PFSK-1 (cell line): ENCODE data around the gene ZCCHC2.

Source experiments
- FOXP2 ChIP-seq: optimal IDR thresholded peaks from 2 replicates; pipeline ENCODE3; 2011; ENCODE audit warnings: borderline replicate concordance, control low read depth, inconsistent platforms; ENCODE audit not compliant: insufficient read depth; ENCODE audit errors: extremely low read length, extremely low read depth
- POLR2AphosphoS5 ChIP-seq: IDR thresholded peaks from 2 replicates; pipeline ENCODE4 v1.6.1; 2012; ENCODE audit warnings: low read depth, mild to moderate bottlenecking, control low read depth, low read length, moderate library complexity
- REST ChIP-seq, 2 experiments: IDR thresholded peaks; 2 replicates each; pipeline versions ENCODE4 v1.6.1 to v1.8.0; 2011 to 2012; ENCODE audit warnings: low read depth in 2 of 2, low read length in 2 of 2, control low read depth in 1 of 2, inconsistent platforms in 1 of 2, mild to moderate bottlenecking in 1 of 2, moderate library complexity in 1 of 2; ENCODE audit not compliant: insufficient read depth in 1 of 2
- TAF1 ChIP-seq: IDR thresholded peaks from 2 replicates; pipeline ENCODE4 v1.6.1; 2012; ENCODE audit warnings: low read length, control low read depth, borderline replicate concordance; ENCODE audit not compliant: insufficient read depth

DNA sequence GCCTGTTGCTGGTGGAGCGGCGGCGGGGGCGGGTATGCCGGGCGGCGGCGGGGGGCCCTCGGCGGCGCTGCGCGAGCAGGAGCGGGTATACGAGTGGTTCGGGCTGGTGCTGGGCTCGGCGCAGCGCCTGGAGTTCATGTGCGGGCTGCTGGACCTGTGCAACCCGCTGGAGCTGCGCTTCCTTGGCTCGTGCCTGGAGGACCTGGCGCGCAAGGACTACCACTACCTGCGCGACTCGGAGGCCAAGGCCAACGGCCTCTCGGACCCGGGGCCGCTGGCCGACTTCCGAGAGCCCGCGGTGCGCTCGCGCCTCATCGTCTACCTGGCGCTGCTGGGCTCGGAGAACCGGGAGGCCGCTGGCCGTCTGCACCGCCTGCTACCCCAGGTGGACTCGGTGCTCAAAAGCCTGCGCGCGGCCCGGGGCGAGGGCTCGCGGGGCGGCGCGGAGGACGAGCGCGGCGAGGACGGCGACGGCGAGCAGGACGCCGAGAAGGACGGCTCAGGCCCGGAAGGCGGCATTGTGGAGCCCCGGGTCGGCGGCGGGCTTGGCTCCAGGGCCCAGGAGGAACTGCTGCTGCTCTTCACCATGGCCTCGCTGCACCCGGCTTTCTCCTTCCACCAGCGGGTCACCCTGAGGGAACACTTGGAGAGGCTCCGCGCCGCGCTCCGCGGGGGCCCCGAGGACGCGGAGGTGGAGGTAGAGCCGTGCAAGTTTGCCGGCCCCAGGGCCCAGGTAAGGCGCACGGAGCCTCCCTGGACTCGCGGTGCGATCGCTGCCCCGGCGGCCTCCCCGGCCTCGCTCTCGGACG lies 1.0 kb downstream of the ZCCHC2 start:
- TF ChIP-seq REST (IDR thresholded peaks at IDR 0.05; ENCODE audit: insufficient read depth in 1 of 2, low read depth in 2 of 2, low read length in 2 of 2) (no peak), POLR2AphosphoS5 (no peak), TAF1 (no peak), FOXP2 (no peak)
